IMR-90 (cell line): ENCODE data around the gene MTMR4. TPM values are rescaled to one million over a fixed set of nuclear protein-coding genes. Genes with fewer than 3 reads are reported as not detected.

Source experiments
- ATAC-seq: fragments of 200-7000 bp; cut with Tn5 transposase; 2 replicates; pipeline ENCODE4 v1.9.1; 2020; ENCODE audit warnings: low read depth, mild to moderate bottlenecking, moderate library complexity
- BruUV-seq: library from RNA; stranded (reverse); fragments of 400-500 nt; replicated peaks from 2 replicates; lab custom pipeline; 2021; lab: Mats Ljungman, UMichigan
- CTCF ChIA-PET: fragments of 300-600 bp; formaldehyde crosslinking; extraction: SDS; loops from one replicate; lab custom pipeline; 2021; ENCODE audit warnings: antibody characterized with exemption; lab: Yijun Ruan, JAX
- POLR2A ChIA-PET: fragments of 300-600 bp; sonication (Branson Sonifier 250); formaldehyde crosslinking; loops from one replicate; lab custom pipeline; 2022; ENCODE audit warnings: antibody characterized with exemption; ENCODE audit not compliant: unreplicated experiment; lab: Charles Lee
- DNase-seq: peaks from one replicate; pipeline ENCODE4 v3.0.0; 2013
- H2AFZ ChIP-seq: replicated peaks from 2 replicates; pipeline ENCODE3; 2013; ENCODE audit warnings: low read length, mild to moderate bottlenecking; ENCODE audit not compliant: poor library complexity
- H2AK5ac ChIP-seq: 2 replicates; pipeline ENCODE4 v1.6.1; 2013; ENCODE audit warnings: low read depth, low read length, inconsistent platforms
- H2AK9ac ChIP-seq: replicated peaks from 2 replicates; pipeline ENCODE3; 2013; ENCODE audit warnings: mild to moderate bottlenecking, low read depth, low read length, moderate library complexity; ENCODE audit not compliant: poor library complexity
- H2BK120ac ChIP-seq: 2 replicates; pipeline ENCODE4 v1.6.1; 2013; ENCODE audit warnings: low read depth, low read length, inconsistent platforms
- H2BK15ac ChIP-seq: 3 replicates; pipeline ENCODE4 v1.6.1; 2013; ENCODE audit warnings: low read depth, low read length, inconsistent platforms
- H2BK20ac ChIP-seq: 2 replicates; pipeline ENCODE4 v1.6.1; 2013; ENCODE audit warnings: low read depth, mild to moderate bottlenecking, inconsistent platforms, low read length, moderate library complexity
- H2BK5ac ChIP-seq: 2 replicates; pipeline ENCODE4 v1.6.1; 2013; ENCODE audit warnings: mild to moderate bottlenecking, low read depth, low read length, inconsistent platforms; ENCODE audit not compliant: poor library complexity, severe bottlenecking
- H3K14ac ChIP-seq: replicated peaks from 2 replicates; pipeline ENCODE4 v1.6.1; 2013; ENCODE audit warnings: low read depth, low read length, inconsistent platforms
- H3K18ac ChIP-seq: 2 replicates; pipeline ENCODE4 v1.6.1; 2013; ENCODE audit warnings: low read depth, low read length, control low read depth
- H3K23ac ChIP-seq: 2 replicates; pipeline ENCODE4 v1.6.1; 2013; ENCODE audit warnings: low read depth, low read length, inconsistent platforms
- H3K27ac ChIP-seq: 2 replicates; pipeline ENCODE4 v1.5.1; 2013; ENCODE audit warnings: mild to moderate bottlenecking, control low read depth, low read length; ENCODE audit not compliant: insufficient read depth
- H3K27me3 ChIP-seq: 2 replicates; pipeline ENCODE4 v1.6.1; 2013; ENCODE audit warnings: low read length; ENCODE audit not compliant: control insufficient read depth, insufficient read depth
- H3K36me3 ChIP-seq: 2 replicates; pipeline ENCODE4 v1.6.1; 2013; ENCODE audit warnings: low read length, mixed read lengths; ENCODE audit not compliant: control insufficient read depth, insufficient read depth
- H3K4ac ChIP-seq: 2 replicates; pipeline ENCODE4 v1.6.1; 2013; ENCODE audit warnings: low read depth, low read length, inconsistent platforms
- H3K4me1 ChIP-seq: 2 replicates; pipeline ENCODE4 v1.6.1; 2013; ENCODE audit warnings: low read length, mixed read lengths; ENCODE audit not compliant: control insufficient read depth, insufficient read depth
- H3K4me2 ChIP-seq: 2 replicates; pipeline ENCODE4 v1.6.1; 2013; ENCODE audit warnings: low read depth, mild to moderate bottlenecking, control low read depth, low read length, moderate library complexity
- H3K4me3 ChIP-seq: 2 replicates; pipeline ENCODE4 v1.5.1; 2013; ENCODE audit warnings: low read depth, mild to moderate bottlenecking, control low read depth, low read length, moderate library complexity; ENCODE audit not compliant: insufficient read depth
- H3K56ac ChIP-seq: 2 replicates; pipeline ENCODE4 v1.6.1; 2013; ENCODE audit warnings: low read length, inconsistent platforms; ENCODE audit not compliant: insufficient read depth; ENCODE audit errors: extremely low read depth
- H3K79me1 ChIP-seq, 2 experiments: 2 replicates each; pipeline ENCODE4 v1.6.1; 2013; ENCODE audit warnings: low read length in 2 of 2, inconsistent platforms in 1 of 2, low read depth in 1 of 2
- H3K9ac ChIP-seq: 2 replicates; pipeline ENCODE4 v1.6.1; 2013; ENCODE audit warnings: low read depth, low read length, control low read depth
- H3K9me1 ChIP-seq: 2 replicates; pipeline ENCODE4 v1.6.1; 2013; ENCODE audit warnings: low read length, inconsistent platforms; ENCODE audit not compliant: insufficient read depth
- H3K9me3 ChIP-seq: 2 replicates; pipeline ENCODE4 v1.6.1; 2013; ENCODE audit warnings: low read length; ENCODE audit not compliant: control insufficient read depth, insufficient read depth
- H4K20me1 ChIP-seq: 2 replicates; pipeline ENCODE4 v1.6.1; 2013; ENCODE audit warnings: low read length, inconsistent platforms; ENCODE audit not compliant: insufficient read depth
- H4K5ac ChIP-seq: 2 replicates; pipeline ENCODE4 v1.6.1; 2013; ENCODE audit warnings: mild to moderate bottlenecking, low read depth, low read length, control low read depth
- H4K8ac ChIP-seq, 2 experiments: 2 replicates each; pipeline ENCODE4 v1.6.1; 2013; ENCODE audit warnings: low read depth in 2 of 2, low read length in 2 of 2, control low read depth in 1 of 2, inconsistent platforms in 1 of 2
- H4K91ac ChIP-seq: 2 replicates; pipeline ENCODE4 v1.6.1; 2013; ENCODE audit warnings: low read depth, low read length, inconsistent platforms; ENCODE audit not compliant: insufficient read depth
- BHLHE40 ChIP-seq: fragments of 150-350 bp; IDR thresholded peaks from 2 replicates; pipeline ENCODE4 v1.6.1; 2016; ENCODE audit warnings: mild to moderate bottlenecking, low read depth, low read length
- CEBPB ChIP-seq: IDR thresholded peaks from 2 replicates; pipeline ENCODE4 v1.6.1; 2012; ENCODE audit warnings: low read depth, low read length, improper control_type of control experiment
- CHD1 ChIP-seq: IDR thresholded peaks from 2 replicates; pipeline ENCODE4 v1.6.1; 2012; ENCODE audit warnings: low read depth, low read length, improper control_type of control experiment
- FOS ChIP-seq: fragments of 150-350 bp; IDR thresholded peaks from 2 replicates; pipeline ENCODE4 v1.6.1; 2016; ENCODE audit warnings: low read depth, low read length
- MXI1 ChIP-seq: IDR thresholded peaks from 2 replicates; pipeline ENCODE4 v1.6.1; 2012; ENCODE audit warnings: low read depth, mild to moderate bottlenecking, low read length, moderate library complexity, borderline replicate concordance
- NFE2L2 ChIP-seq: fragments of 150-350 bp; IDR thresholded peaks from 2 replicates; pipeline ENCODE4 v1.6.1; 2016; ENCODE audit warnings: low read depth, mild to moderate bottlenecking, low read length
- RFX5 ChIP-seq: IDR thresholded peaks from 2 replicates; pipeline ENCODE4 v1.8.0; 2012; ENCODE audit warnings: low read depth, mild to moderate bottlenecking, low read length, moderate library complexity
- SMC3 ChIP-seq: fragments of 150-350 bp; IDR thresholded peaks from 2 replicates; pipeline ENCODE4 v1.6.1; 2016; ENCODE audit warnings: low read depth, mild to moderate bottlenecking, antibody characterized with exemption, low read length, moderate library complexity
- WGBS, 2 experiments: methylation state at CpG; one replicate each; pipeline versions ENCODE4 v1.1.5 to v1.1.7; 2013; ENCODE audit warnings: missing lambda C conversion rate in 2 of 2; ENCODE audit not compliant: insufficient read length in 1 of 2; ENCODE audit errors: extremely low coverage in 2 of 2; 5-methylcytosine and 5-hydroxymethylcytosine counted together
- dilution Hi-C: fragments of 300-500 bp; cut with HindIII; formaldehyde crosslinking; loops from one replicate; pipeline ENCODE4 v1.14.3; 2018; ENCODE audit warnings: low sequenced_read_pairs; ENCODE audit not compliant: unreplicated experiment
- in situ Hi-C: fragments of 300-500 bp; cut with MboI; formaldehyde crosslinking; loops from 3 replicates; pipeline ENCODE4 v1.14.3; 2019; ENCODE audit warnings: low sequenced_read_pairs, inconsistent platforms, mixed read lengths
- intact Hi-C: fragments of 100-400 bp; cut with micrococcal nuclease; formaldehyde crosslinking; loops from 2 replicates; pipeline ENCODE4 v1.10.0; 2022
- polyA plus RNA-seq, 3 experiments: library from polyadenylated mRNA; depleted of rRNA; stranded (reverse); fragments of >200 nt; gene quantifications; 2 replicates each; pipeline ENCODE4 v1.2.3, GENCODE V29; 2012; ENCODE audit warnings: low replicate concordance in 1 of 3
- total RNA-seq: library from RNA; depleted of rRNA; stranded (reverse); fragments of >200 nt; gene quantifications from 2 replicates; pipeline ENCODE4 v1.2.3, GENCODE V29; 2012
- TF ChIP-seq, protein P1 (sequence below): fragments of 150-350 bp; IDR thresholded peaks from 2 replicates; pipeline ENCODE4 v1.6.1; 2016; ENCODE audit warnings: low read depth, mild to moderate bottlenecking, low read length, moderate library complexity, borderline replicate concordance

Gene MTMR4
- total and polyA plus RNA-seq, 2 of the 4 experiments (the other 2 are of a cell fraction) = 13.2 to 42.5 TPM

- no peak for TF ChIP-seq CEBPB
These were observed 7.9 kb downstream of the MTMR4 start (continued) for GRCh38 chr17:58506354-58507080.

GRCh38 chr17:58504826-58505351, 9.5 kb downstream of the MTMR4 start:
- H3K9me1 ChIP-seq = peaks cover 7% of the 10 kb centered on the region; the same call in 1 of the 2 replicates
- ChIA-PET CTCF (no interaction called here), POLR2A (no interaction called here)
- dilution Hi-C loops = no loop called here
- TF ChIP-seq CEBPB (no peak), MXI1 (no peak), CHD1 (no peak), NFE2L2 (no peak), RFX5 (no peak), FOS (no peak), SMC3 (no peak), BHLHE40 (no peak)
- TF ChIP-seq, protein P1, sequence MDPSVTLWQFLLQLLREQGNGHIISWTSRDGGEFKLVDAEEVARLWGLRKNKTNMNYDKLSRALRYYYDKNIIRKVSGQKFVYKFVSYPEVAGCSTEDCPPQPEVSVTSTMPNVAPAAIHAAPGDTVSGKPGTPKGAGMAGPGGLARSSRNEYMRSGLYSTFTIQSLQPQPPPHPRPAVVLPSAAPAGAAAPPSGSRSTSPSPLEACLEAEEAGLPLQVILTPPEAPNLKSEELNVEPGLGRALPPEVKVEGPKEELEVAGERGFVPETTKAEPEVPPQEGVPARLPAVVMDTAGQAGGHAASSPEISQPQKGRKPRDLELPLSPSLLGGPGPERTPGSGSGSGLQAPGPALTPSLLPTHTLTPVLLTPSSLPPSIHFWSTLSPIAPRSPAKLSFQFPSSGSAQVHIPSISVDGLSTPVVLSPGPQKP = no peak
- H3K4me3 ChIP-seq = no peak overlapping the region
- in situ Hi-C loops = no loop called here
- peaks cover 68% of the 10 kb centered on the region for H3K36me3 ChIP-seq
- no peak overlapping the region for H3K14ac ChIP-seq
- H2BK20ac ChIP-seq = no peak overlapping the region
- no peak overlapping the region for H3K27ac ChIP-seq
- 98% methylated on average over 5 of the region's 11 CpGs; no CpG with 5 or more reads in 1 of the 2 experiments for WGBS, 2 experiments
- no peak overlapping the region for H3K4ac ChIP-seq
- no peak overlapping the region for H2AK9ac ChIP-seq
- no peak overlapping the region for H3K9ac ChIP-seq
- no peaks in the 10 kb centered on the region for H3K9me3 ChIP-seq
- ATAC-seq (no peak), DNase-seq (no peak)
- no peak overlapping the region for H2AFZ ChIP-seq
- H3K27me3 ChIP-seq = no peaks in the 10 kb centered on the region
- H4K91ac ChIP-seq = no peak overlapping the region
- no peaks in the 10 kb centered on the region for H3K4me1 ChIP-seq
- no peak overlapping the region for H4K5ac ChIP-seq
- H3K56ac ChIP-seq = no peak overlapping the region
- no peak overlapping the region for H2AK5ac ChIP-seq
- H3K23ac ChIP-seq = no peak overlapping the region
- H2BK15ac ChIP-seq = no peak overlapping the region
- H2BK5ac ChIP-seq = no peak overlapping the region
- H3K4me2 ChIP-seq = no peak overlapping the region
- no peak overlapping the region for H3K18ac ChIP-seq
- no peaks in the 10 kb centered on the region for H4K20me1 ChIP-seq
- no TSS peak for BruUV-seq
- no peak overlapping the region for H2BK120ac ChIP-seq
- peaks cover 0 to 8% of the 10 kb centered on the region in 2 experiments; a peak in 1 of 4 replicates for H3K79me1 ChIP-seq
- no peak overlapping the region for H4K8ac ChIP-seq
- intact Hi-C loops = no loop called here
